Tibial nerve (tissue), 3 donors: ENCODE results near the gene BLM.

Experiments
- POLR2A ChIP-seq, 2 donors: fragments of 450-650 bp; IDR thresholded peaks; one replicate each; pipeline ENCODE4 v1.6.1; 2017; ENCODE audit warnings: antibody characterized with exemption in 2 of 2, mild to moderate bottlenecking in 2 of 2, moderate library complexity in 2 of 2
- TF ChIP-seq, protein P1 (sequence below), 5 experiments: fragments of 200-600 bp in 3 of 5; fragments of 450-650 bp in 2 of 5; sonication (generic) in 3 of 5; IDR thresholded peaks; one replicate each; pipeline ENCODE4 v1.5.1; 2016 to 2019; ENCODE audit warnings: antibody characterized with exemption in 5 of 5, mild to moderate bottlenecking in 3 of 5, moderate library complexity in 2 of 5

DNA sequence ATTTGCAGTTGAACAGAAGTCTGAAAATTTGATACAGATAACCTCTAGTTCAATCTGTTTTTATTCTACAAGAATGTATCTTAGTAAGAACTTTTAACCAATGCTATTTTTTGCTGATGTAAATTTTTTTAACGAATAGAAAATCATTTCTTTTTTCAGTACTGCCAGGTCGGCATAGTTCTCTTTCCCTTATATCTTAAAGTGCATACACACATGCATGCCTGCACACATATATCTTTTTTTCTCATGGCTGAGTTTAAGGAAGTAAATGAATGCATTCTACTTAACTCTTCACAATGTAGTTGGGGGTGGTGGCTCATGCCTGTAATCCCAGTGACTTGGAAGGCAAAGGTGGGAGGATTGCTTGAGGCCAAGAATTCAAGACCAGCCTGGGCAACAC is 48.4 kb downstream of the BLM start:
- TF ChIP-seq, protein P1, sequence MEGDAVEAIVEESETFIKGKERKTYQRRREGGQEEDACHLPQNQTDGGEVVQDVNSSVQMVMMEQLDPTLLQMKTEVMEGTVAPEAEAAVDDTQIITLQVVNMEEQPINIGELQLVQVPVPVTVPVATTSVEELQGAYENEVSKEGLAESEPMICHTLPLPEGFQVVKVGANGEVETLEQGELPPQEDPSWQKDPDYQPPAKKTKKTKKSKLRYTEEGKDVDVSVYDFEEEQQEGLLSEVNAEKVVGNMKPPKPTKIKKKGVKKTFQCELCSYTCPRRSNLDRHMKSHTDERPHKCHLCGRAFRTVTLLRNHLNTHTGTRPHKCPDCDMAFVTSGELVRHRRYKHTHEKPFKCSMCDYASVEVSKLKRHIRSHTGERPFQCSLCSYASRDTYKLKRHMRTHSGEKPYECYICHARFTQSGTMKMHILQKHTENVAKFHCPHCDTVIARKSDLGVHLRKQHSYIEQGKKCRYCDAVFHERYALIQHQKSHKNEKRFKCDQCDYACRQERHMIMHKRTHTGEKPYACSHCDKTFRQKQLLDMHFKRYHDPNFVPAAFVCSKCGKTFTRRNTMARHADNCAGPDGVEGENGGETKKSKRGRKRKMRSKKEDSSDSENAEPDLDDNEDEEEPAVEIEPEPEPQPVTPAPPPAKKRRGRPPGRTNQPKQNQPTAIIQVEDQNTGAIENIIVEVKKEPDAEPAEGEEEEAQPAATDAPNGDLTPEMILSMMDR (IDR thresholded peaks at IDR 0.05) = no peak
- TF ChIP-seq POLR2A (IDR thresholded peaks at IDR 0.05) = no peak
